Measurements from ENCODE around the gene CHAF1B.

CHAF1B gene

DNA sequence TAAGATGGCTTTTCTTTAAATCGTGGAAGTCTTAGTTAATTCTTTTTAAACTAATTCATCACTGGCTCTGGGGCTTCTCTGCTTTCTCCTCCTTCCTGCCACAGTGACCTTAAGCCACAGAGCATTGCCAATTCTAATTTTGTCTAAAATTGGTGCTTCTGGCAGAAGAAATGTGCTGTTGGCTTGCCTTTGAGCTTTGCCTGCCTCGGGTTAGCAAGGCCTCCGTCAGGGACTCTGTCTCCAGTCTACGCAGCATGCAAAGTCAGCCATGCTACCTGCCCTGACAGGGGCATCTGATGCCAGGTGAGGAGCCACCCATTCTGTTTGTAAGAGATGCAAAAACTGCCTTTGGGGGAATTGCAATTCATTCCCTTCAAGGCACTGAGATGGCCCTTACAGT is 69.5 kb downstream of the CHAF1B start:
- no peak for TF ChIP-seq ZFX (IDR thresholded peaks at IDR 0.05; ENCODE audit: borderline replicate concordance)
- TF ChIP-seq, protein P1, sequence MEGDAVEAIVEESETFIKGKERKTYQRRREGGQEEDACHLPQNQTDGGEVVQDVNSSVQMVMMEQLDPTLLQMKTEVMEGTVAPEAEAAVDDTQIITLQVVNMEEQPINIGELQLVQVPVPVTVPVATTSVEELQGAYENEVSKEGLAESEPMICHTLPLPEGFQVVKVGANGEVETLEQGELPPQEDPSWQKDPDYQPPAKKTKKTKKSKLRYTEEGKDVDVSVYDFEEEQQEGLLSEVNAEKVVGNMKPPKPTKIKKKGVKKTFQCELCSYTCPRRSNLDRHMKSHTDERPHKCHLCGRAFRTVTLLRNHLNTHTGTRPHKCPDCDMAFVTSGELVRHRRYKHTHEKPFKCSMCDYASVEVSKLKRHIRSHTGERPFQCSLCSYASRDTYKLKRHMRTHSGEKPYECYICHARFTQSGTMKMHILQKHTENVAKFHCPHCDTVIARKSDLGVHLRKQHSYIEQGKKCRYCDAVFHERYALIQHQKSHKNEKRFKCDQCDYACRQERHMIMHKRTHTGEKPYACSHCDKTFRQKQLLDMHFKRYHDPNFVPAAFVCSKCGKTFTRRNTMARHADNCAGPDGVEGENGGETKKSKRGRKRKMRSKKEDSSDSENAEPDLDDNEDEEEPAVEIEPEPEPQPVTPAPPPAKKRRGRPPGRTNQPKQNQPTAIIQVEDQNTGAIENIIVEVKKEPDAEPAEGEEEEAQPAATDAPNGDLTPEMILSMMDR (IDR thresholded peaks at IDR 0.05) = no peak
- no peak overlapping the region for H3K27ac ChIP-seq

DNA sequence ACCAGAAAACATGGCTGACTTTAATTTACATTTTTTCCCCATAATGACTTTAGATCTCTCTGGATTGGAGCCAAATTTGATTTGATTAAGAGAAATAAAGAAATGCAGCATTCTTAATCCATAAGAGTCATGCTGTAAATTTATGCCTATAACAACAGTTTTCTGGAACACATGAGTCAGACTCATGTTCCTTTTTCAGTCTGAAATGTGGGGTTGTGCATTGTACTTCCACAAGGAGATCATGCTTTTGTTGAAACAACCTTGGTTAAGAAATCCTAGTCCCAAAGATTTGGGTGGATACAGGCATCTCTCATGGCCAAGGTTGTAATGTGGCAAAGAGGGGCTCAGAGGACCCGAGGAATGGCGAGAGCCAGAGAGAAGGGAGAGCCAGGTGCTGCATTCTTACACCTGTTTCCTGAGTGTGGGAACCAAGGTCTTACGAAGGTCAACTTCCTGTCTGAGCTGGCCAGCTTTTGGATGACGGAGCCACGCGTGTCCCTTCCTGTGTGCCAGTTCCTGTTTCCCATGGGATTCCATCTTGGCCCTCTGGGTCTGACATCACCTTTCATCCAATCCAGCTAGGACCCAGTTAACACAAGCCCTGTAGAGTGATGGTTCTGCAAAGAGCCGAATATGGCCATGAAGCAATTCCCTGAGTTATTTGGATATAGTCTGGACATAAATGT is 71.7 kb downstream of the CHAF1B start:
- H3K27ac ChIP-seq = no peak overlapping the region
- TF ChIP-seq ZFX (IDR thresholded peaks at IDR 0.05; ENCODE audit: borderline replicate concordance) = no peak
- TF ChIP-seq, protein P1 (IDR thresholded peaks at IDR 0.05) = no peak

DNA sequence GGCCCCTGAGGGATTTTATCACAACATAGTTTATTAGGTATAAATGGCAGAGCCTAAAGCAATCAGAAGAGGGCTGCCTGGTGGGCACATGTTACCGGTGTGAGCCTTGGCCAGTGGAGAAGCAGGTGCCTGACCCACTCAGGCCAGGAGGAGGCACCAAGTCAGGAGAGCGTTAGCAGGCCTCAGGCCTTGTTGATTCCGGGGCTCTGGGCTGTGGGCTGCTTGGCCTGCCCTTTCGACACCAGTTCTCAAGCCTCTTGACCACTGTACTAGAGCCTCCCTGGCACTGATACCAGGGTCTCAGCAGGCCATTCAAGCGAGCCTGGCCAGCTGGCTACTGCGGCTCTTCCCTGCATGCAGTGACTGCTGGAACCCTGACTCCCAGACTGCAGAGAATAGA is 73.9 kb downstream of the CHAF1B start:
- H3K27ac ChIP-seq = no peak overlapping the region
- TF ChIP-seq ZFX (IDR thresholded peaks at IDR 0.05; ENCODE audit: borderline replicate concordance) = no peak
- TF ChIP-seq, protein P1 (IDR thresholded peaks at IDR 0.05) = no peak

DNA sequence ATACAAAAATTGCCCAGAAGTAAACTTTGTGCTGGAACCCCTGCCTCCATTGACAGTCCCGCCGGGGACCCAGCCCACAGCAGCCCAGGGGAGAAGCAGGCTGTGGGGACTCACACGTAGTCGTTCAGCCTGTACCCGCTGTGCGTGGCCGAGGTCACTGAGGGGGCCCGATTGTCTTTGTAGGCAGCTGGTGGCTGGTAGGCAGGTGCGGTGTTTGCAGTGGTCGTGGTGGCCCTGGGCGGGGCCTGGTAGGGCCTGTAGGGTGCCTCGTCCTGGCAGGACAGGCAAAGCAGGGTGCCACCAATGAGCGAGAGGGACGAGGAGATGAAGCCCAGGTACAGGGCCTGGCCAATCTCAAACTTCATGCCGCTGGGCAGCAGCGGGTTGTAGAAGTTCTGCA is 75.7 kb downstream of the CHAF1B start:
- no peak for TF ChIP-seq ZFX (IDR thresholded peaks at IDR 0.05; ENCODE audit: borderline replicate concordance)
- TF ChIP-seq, protein P1 (IDR thresholded peaks at IDR 0.05) = no peak
- no peak overlapping the region for H3K27ac ChIP-seq

DNA sequence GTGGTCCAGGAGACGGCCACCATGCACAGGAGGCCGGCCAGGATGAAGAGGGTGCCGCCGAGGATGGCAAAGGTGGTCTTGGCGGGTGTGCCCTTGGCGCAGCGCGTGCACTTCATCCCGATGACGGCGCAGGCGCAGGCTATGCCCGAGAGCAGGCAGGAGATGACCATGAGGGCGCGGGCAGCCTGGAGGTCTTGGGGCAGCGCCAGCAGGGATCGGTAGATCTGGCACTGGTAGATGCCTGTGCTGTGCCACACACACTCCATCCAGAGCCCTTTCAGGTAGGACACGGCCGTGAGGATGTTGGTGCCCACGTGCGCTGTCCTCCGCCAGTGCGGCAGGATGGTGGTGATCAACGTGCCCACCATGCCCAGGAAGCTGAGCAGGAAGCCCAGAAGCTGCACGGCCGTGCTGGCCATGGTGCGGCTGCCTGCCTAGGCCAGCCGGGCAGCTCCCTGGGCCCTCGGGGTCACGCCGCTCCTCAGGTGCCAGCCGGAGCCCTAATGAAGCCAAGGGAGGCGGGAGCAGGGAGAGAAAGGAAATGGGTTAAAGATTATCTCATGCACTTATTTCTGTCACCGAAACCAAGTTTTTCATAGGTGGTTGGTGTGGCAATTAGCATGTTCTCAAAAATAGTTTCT is 76.2 kb downstream of the CHAF1B start:
- H3K27ac ChIP-seq = no peak overlapping the region
- no peak for TF ChIP-seq ZFX (IDR thresholded peaks at IDR 0.05; ENCODE audit: borderline replicate concordance)
- TF ChIP-seq, protein P1 (IDR thresholded peaks at IDR 0.05) = no peak

DNA sequence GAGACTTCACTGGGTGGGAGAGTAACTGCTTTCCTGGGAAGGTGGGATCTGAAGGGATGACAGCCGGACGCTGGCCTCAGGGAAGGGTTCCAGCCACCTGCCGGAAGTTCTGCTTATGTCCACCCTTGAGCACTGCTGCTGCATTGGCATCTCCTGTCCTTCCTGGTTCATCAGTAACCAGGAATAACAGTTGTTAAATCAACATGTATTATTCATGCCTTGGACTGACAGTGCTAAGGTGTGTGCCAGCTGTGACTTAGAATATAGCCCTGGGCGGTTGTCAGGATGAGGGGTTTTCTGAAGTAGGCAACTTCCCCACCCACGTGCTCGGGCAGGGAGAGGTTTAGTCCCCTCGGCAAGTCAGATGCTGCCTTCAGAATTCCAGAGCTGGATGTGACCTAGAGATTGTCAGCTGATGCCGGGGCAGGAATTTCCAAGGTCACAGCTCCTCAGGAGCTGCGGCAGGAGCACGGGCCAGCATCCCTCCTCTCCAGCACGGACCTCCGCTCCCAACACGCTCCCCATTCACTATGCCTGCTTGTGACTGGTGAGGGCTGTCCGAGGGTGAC is 76.8 kb downstream of the CHAF1B start:
- no peak overlapping the region for H3K27ac ChIP-seq
- TF ChIP-seq, protein P1 (IDR thresholded peaks at IDR 0.05) = no peak
- no peak for TF ChIP-seq ZFX (IDR thresholded peaks at IDR 0.05; ENCODE audit: borderline replicate concordance)

DNA sequence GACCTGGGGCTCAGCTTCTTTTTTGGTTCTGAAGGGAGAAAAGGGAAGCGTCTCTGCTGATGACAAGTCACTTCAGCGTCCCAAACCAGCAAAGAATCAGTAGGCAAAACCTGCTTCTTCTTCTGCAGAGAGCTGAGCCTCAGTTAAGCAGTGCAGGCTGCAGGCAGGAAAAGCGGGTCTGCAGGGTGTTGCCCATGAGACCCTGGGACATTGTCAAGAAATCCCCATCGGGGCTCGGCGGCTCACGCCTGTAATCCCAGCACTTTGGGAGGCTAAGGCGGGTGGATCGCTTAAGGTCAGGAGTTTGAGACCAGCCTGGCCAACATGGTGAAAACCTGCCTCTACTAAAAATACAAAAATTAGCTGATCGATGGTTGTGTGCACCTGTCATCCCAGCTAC is 78.0 kb downstream of the CHAF1B start:
- no peak for TF ChIP-seq ZFX (IDR thresholded peaks at IDR 0.05; ENCODE audit: borderline replicate concordance)
- TF ChIP-seq, protein P1 (IDR thresholded peaks at IDR 0.05) = no peak
- H3K27ac ChIP-seq = no peak overlapping the region

Data from 22Rv1 (cell line).